Head of caudate nucleus (tissue), 42 donors: ENCODE results near the gene HEMK1.
A peak's percentile ranks its signal among the peaks of the same experiment; 100 is the strongest.

Experiments used
- DNase-seq, 42 donors: peaks; one replicate each; pipeline versions ENCODE4 v3.0.0 to v3.0.0-alpha.2; 2020 to 2021; ENCODE audit warnings: mixed read lengths in 7 of 42
- intact Hi-C: fragments of 100-400 bp; cut with DNase I; formaldehyde crosslinking; loops from one replicate; pipeline ENCODE4 v1.15.0; 2022

Gene HEMK1

GRCh38 chr3:50588759-50589433 is 19.6 kb downstream of the HEMK1 start:
- intact Hi-C loops: no loop called here
- DNase-seq: no peak

GRCh38 chr3:50591196-50591741 is 21.9 kb downstream of the HEMK1 start:
- intact Hi-C loops: no loop called here

GRCh38 chr3:50592568-50592967 is 23.2 kb downstream of the HEMK1 start:
- intact Hi-C loops: no loop called here
- no peak for DNase-seq

More at GRCh38 chr3:50591196-50591741, 21.9 kb downstream of the HEMK1 start:
- DNase-seq: no peak

GRCh38 chr3:50594253-50594785 is 25.0 kb downstream of the HEMK1 start:
- intact Hi-C loops: no loop called here
- no peak for DNase-seq

GRCh38 chr3:50599115-50599715 is 29.9 kb downstream of the HEMK1 start:
- intact Hi-C loops: no loop called here
- DNase-seq: no peak

GRCh38 chr3:50599716-50600118 is 30.4 kb downstream of the HEMK1 start:
- no peak for DNase-seq
- intact Hi-C loops: no loop called here

- intact Hi-C loops: no loop called here
These were observed 30.9 kb downstream of the HEMK1 start for GRCh38 chr3:50600141-50600753.

GRCh38 chr3:50600841-50601591 is 31.7 kb downstream of the HEMK1 start:
- intact Hi-C loops: no loop called here
- DNase-seq: peak; percentile 56 to 95 (median 84)

More at GRCh38 chr3:50600141-50600753, 30.9 kb downstream of the HEMK1 start:
- DNase-seq: no peak

GRCh38 chr3:50602595-50603191 is 33.4 kb downstream of the HEMK1 start:
- intact Hi-C loops: no loop called here
- DNase-seq: no peak

GRCh38 chr3:50603261-50604109 is 34.2 kb downstream of the HEMK1 start:
- DNase-seq: no peak
- intact Hi-C loops: no loop called here

GRCh38 chr3:50604110-50604621 is 34.8 kb downstream of the HEMK1 start:
- intact Hi-C loops: no loop called here
- no peak for DNase-seq

GRCh38 chr3:50604628-50605588 is 35.6 kb downstream of the HEMK1 start:
- intact Hi-C loops: no loop called here
- peak in 1 of 42 donors; percentile 18 for DNase-seq

GRCh38 chr3:50605901-50606326 is 36.6 kb downstream of the HEMK1 start:
- intact Hi-C loops: no loop called here
- DNase-seq: no peak

- intact Hi-C loops: no loop called here
- DNase-seq: no peak
These were observed 37.3 kb downstream of the HEMK1 start for GRCh38 chr3:50606596-50606995.

GRCh38 chr3:50607271-50608091 is 38.2 kb downstream of the HEMK1 start:
- no peak for DNase-seq
- intact Hi-C loops: no loop called here

GRCh38 chr3:50608278-50608677 is 39.0 kb downstream of the HEMK1 start:
- DNase-seq: no peak
- intact Hi-C loops: no loop called here
